Measurements from ENCODE around the gene KAT2A.
"Not testable (repeated sequence)": the region's sequence is repeated elsewhere in the genome, so short reads cannot be mapped to it uniquely, and the experiment has no call there.

The KAT2A gene

DNA sequence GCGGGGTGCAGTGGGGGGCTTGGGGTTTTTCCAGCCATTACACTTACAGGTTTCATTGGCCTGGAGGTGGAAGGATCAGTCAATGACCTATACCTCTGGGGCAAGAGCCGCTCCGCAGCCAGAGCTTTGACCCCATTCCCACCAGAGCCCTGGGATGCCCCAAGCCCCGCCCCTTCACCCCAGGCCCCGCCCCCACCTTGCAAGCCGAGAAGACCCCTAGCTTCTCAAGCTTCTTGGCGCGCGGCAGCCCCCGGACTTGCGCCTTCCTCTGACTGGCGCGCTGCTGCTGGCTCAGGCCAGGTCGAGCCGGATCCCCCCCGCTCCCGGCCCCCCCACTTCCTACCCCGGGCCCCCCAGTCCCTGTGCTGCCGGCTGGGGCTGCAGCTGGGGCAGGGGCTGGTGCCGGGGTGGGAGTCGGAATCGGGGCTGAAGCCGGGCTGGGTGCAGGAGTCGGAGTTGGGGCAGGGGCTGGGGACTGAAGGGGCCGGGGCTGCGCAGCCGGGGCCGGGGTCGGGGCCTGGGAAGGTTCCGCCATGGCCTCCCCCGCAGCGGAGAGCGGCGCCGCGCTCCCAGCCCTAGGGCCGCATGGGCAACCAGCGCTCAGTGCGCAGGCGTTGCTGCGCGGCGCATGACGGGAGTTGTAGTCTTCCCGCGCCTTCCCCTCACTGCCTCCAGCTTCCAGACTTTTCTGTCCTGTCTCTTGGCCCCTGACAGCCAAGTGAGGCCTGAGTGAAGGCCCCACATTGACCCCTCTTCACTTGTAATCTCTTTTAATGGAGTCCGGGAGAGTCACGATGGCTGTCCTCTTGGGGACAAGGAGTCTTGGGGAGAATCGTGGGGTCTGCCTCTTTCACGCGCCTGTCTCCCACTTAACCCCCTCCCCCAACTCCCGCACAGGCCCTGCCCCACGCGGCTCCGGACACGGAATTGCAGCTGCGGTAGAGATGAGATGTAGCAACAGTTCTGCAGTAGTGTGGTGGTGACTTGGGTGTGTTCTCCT is at the start of gene KAT2A:
KAT2A (minus strand) TSS at position 598 of the 1,000 bp plus-strand sequence; CDS start at position 535, 63 bp downstream.
- DNase-seq = peak; percentile 87

DNA sequence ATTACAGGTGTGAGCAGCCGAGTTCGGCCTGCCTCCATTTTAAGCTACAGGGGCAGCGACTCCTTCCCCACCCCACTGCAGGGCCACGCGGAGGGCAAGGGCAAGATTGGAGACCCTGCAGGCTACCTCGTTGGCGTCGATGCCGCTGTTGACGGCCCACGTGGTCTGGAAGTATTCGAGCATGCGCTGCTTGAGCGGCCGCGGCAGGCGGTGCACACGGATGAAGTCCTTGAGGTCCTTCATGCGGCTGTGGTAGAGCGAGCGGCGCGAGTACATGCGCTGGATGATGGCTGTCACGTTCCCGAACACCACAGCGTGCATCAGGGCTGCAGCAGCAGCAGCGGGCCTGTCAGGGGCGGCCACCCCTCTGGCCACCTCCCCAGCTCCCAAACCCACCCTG is 48.2 kb upstream of the KAT2A start:
- no peak for DNase-seq

DNA sequence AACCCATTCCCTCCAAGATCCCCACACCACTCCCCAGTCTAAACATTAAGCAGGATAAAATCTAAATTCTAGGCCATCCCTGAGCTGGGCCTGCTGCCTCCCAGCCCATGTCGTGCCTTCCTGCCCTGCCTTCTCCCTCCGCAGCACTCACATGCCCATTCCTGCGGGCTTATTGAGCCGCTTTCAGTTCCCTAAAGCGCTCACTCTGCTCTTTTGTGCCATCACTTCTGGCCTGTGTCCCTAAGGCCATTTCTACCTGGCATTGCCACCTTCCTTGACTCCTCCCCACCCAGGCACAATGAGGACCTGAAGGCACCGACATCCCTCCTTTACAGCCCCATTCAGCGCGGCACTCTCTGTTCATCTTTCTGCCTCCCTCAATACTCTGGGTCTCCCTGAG is 46.6 kb upstream of the KAT2A start:
- DNase-seq = no peak

DNA sequence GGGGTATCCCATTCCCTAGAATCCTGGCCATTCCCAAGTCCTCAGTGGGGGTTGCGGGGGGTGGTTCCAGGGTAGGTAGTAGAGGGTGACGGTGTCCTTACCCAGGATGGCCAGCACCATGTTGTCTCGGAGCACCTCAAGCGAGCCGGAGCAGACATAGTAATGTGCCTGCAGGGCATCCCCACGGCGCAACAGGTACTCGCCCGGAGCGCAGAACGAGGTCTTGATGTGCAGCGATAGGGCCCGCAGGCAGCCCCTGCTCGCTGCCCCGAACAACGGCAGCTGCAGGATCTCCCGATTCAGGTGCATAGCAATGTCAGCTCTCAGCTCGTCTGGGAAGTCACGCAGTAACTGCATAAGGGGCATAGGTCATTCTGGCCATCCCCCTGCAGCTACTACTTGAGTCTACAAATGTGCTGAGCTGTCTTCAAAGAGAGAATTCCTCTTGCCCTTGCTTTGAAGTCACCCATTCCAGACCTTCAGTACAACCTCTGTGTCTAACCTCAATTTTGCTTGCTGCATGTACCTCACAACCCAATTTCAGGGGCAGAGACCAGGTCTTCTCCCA is 45.1 kb upstream of the KAT2A start:
- no peak for DNase-seq

DNA sequence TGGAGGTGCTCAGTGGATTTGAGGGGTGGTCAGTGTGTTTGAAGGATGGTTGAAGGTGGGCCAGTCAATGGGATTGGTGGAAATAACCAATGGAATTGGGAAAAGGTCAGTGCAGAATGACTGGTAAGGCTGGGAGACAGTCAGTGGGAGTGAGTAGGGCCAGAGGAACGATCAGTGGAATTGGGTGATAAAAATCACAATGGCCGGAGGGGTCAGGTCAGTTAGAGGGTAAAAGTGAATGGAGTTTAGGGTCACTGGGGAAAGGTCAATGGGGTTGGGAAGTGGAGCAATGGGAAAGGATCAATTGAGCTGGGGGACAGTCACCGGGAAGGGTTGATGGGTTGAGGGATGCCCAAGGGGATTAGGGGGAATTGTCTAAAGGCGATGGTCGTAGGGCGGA is 44.6 kb upstream of the KAT2A start:
- no peak for DNase-seq

DNA sequence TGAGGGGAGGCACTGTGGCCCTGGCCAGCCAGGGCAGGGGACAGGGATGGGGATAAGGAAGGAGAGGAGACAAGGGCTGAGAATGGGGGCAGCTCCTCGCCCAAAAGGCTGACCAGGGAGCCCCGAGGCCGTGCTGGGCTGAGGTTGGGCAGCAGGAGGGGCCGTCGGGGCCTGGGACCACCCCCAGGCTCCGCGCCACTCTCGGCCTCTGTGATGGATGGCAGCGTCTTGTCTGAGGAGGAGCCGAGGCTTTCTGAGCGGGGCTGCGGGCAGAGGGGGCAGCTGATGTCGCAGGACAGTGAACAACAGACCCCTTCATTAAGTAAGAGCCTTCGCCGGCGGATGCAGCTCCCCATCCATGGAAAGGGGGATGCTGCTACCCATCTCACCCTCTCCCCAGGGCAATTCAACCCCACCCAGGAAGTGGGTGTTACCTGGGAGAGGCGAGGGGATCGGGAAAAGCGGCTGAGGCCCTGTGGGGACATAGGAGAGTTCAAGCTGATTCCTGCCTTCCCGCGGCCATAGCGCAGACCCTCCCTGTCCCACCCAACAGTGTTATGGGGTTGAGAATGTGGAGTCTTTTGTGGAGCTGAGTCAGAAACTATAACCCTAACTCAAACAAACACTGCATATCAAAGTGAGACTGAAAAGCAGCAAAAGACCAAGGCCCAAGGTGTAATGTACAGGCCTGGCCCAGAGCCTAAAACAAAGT is 42.7 kb upstream of the KAT2A start:
- no peak for DNase-seq

DNA sequence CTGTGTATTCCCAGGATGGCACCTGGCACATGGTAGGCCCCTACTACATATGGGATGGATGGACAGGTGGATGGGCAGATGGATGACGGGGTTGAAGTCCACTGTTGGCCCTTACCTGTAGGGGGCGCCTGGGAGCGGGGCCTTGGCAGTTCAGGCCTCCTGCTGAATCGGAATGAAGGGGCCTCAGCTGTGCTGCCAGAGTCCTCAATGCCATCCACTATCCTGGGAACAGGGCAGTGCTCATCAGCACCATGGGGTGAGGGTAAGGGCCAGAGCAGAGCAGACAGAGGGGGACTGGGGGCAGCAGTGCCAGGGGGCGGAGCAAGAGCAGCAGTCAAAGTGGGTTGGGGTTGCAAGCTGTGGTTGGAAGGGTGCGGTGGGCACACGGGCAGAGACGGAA is 41.9 kb upstream of the KAT2A start:
- DNase-seq = peak; percentile 51

DNA sequence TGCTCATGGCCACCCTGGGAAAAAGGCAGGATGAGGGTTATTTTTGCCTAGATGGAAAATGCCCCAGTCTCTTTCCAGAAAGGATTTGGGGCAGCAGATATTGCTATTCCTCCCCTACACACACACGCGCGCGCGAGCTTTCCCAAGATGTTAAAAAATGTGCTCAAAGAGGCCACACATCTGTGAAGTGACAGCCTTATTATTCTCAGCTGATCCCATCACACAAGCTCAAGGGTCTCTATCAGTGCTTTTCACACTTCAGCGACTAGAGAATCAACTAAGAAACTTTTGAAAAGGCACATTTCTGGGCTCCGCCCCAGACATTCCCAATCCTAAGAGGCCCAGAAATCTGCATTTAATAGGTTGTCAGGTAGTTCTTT is 39.4 kb upstream of the KAT2A start:
- DNase-seq = no peak

DNA sequence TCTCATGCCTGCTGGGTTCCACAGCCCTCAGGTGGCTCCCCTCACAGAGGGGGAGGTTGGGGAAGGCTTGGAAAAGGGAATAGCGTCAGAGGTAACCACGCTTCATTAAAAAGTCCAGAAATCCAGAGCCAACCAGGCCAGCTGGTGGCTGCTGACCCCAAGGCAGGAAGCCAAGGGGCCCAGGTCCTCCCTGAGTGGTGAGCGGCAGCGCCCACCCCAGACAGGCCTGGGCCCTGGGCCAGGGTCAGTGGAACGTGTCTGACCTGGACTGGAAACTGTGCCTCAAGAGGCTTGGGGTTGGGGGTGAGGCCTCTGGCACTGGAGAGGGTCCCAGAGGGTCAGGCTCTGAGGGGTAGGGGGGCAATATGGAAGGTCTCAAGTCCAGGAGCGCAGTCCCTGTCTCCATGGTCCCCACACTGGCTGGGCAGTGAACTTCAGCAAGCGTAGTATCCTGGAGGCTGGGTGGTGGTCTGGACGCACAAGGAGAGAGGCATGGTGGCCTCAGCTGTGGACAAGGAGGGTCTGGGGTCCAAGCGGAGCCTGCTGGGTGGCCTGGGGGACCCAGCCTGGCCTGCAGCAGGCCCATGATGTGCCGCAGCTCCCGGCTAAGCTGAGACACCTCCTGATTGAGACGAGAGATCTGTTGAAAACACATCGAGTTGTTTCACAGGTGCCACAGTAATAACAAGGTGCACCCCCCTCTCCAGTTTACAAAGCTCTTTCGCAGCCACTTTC is 38.8 kb upstream of the KAT2A start:
- no peak for DNase-seq

DNA sequence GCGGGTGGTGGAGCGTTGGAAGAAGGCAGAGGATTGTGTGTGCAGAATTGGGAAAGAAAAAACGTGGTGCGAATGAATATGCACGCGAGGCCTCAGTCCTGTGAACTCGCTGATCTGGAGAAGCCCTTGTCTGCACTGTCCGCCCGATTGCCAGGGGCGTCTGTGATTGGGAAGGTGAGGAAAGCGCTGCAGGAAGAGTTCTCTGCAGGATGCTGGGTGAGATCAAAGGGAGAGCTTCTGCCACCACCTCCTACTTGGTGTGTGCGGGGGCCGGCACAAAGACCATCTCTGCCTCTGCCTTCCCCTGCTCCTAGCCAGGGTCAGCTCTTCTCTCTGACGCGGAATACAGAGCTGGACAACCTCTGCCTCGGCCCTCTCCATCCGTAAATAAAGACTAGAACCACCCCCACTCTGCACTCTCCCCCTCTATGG is 34.5 kb upstream of the KAT2A start:
- DNase-seq = no peak

DNA sequence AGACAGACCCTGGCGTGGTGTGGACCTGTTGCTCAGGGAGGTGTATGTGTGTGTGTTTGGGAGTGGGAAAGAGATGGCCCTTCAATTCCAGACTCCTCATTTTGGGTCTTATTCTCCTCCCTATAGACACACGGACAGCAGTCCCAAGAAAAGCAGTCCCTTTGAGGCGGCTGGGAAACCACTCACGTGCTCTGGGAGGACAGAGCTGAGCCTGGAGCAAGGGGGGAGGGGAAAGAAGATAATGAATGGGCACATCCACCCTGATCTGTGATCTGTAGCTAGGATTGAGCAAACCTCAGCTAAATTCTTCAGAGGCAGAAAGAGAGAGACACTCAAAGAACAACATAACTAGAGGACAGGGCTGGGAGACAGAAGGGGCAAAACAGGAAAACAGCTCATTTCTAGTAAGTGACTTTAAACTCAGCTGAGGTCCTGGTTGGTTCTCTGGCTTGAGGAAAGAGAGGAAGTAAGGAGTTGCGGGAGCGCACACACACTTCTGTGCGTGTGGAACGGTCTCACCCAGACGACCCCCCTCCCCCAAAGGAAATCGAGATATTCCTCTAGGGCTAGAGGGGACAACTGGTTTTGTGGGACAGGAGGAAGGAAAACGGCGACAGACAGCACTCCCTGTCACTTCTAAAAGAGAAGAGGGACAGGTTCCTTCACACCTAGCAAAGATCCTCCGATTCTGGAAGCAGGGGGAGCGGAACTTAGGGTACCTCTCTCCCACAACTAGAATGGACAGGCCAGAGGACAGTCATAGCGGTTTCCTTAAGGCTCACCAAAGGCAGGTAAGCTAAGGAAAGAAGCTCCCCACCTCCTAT is 33.0 kb upstream of the KAT2A start:
- peak; percentile 22 for DNase-seq

DNA sequence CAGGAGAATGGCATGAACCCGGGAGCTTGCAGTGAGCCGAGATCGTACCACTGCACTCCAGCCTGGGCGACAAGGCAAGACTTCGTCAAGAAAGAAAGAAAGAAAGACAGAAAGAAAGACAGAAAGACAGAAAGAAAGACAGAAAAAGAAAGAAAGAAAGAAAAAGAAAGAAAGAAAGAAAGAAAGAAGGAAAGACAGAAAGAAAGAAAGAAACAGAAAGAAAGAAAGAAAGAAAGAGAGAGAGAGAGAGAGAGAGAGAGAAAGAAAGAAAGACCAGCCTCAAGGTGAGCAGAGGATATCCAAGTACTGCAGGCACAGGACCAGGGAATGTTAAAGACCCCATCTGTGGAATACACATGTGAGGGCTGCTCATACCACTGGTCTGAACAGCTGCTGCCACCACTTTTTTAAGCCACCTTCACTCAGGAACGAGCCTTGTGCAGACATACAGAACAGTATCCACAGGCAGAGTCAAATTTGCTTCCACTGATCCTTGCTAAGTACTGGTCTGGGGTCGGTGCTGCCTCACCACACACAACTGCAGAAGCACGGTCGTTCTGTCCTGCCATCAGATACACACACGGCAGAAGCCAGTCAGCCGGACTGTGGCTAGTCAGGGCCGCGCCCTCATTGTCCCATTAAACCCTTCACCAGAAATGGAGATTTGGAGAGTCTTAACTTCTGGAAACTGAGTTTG is 25.9 kb upstream of the KAT2A start:
- DNase-seq = no peak

DNA sequence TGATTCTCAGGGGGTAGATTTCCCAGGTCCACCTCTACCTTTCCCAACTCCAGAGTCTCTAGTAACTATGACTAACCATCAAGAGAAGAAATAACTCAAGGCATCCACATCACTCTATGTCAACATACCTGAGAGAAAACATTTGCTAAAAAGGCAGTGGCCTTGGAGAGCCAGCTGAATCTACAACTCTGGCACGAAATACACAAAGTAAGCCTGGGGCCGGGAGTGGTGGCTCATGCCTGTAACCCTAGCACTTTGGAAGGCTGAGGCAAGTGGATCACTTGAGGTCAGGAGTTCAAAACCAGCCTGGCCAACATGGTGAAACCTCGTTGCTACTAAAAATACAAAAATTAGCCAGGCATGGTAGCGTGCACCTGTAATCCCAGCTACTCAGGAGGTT is 22.0 kb upstream of the KAT2A start:
- DNase-seq = not testable (repeated sequence)

DNA sequence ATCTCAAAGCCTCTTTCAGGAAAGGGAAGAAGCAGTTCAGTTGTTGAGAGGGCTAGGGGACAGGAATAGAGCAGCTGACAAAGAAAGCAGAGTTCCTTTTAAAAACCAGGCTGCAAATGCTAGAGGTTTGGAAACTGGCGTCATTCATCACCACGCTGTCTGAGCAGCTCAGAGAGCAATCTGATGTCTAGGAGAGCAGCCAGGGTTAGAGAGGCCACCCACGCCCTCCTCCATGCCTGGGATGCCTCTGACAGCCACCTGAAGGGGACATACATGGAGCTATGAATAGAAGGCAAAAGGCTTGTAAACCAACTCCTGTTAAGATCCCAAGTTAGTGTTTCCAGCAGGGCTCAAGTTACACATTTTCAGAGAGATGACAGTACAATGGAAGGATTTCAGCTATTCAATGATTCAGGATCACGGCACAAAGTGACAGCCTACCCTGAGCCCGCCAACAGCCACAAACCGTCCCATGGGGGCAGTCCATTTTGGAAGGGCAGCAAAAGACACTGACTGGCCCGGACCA is 21.3 kb upstream of the KAT2A start:
- DNase-seq = no peak

DNA sequence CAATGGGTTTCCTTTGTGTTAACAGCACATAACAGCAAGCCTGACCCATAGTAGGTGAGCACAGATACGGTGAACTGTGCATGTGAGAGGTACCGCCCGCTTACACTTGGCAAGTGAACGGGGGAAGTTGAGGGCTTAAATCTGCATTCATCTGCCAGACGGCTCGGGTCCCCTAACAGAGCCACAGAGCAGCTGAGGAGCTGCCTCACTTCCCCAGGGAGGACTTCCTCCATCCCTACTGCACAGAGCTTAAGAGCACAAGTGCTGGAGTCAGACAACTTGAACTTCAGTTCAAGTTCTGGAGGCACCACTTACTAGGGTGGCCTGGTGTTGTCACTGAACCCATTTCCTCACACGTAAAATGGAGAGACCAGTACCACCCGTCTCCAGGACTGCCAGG is 20.2 kb upstream of the KAT2A start:
- no peak for DNase-seq

DNA sequence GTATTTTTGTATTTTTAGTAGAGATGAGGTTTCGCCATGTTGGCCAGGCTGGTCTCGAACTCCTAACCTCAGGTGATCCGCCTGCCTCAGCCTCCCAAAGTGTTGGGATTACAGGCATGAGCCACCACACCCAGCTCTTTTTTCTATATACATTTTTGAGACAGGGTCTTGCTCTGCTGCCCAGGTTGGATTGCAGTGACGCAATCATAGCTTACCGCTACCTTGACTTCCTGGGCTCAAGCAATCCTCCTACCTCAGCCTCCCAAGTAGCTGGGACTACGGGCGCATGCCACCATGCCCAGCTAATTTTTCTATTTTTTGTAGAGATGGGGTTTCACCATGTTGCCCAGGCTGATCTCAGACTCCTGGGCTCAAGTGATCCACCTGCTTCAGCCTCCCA is 19.5 kb upstream of the KAT2A start:
- DNase-seq = not testable (repeated sequence)

DNA sequence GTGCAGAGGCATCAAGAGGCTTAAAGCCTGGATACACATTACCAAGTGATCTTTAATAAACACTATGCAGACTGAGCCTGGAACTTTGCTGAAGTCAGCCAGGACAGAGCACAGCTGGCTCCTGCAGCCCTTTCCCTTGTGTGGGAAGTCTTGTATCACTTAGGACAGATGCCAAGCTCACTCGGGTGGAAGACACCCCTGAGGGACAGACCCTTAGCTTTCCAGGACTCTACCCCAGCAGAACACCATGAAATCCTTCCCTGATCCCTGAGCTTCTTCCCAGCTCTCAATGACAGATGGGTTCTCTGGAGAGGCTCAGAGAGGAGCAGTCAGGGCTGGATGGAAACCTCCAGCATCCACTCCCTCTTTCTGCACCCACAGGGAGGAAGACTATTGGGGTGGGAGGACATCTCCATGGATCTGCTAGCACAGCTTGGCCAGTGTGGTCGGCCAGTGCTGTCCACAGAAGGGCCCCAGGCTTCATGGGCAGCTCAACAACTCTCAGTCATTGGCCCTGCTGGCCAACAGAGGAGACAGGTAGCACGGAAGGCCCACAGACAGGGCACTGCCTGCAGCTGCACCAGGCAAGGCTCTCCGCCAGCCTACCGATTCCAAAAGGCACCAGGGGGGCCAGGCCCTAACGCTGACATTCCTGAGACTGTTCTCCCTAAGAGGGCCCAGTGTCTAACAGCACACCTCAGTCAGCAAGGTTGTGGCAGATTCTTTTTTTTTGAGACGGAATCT is 17.8 kb upstream of the KAT2A start:
- DNase-seq = no peak

DNA sequence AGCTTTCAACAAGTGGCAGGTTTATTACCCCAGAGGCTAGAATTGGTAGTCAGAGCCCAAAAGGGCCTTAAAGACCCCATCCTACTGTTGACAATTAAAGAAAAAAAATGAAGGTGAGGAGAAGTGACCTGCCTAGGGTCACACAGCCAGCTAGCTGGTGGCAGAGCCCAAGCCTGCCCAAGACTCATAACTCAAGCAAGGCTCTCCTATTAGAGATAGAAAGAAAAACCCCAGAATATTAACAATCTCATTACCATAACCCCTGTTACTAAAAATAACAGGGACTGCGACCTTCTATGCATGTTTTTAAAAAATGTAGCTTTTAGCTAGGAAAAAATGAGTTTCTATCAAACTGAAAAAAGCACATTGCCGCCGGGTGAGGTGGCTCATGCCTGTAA is 15.5 kb upstream of the KAT2A start:
- DNase-seq = no peak

DNA sequence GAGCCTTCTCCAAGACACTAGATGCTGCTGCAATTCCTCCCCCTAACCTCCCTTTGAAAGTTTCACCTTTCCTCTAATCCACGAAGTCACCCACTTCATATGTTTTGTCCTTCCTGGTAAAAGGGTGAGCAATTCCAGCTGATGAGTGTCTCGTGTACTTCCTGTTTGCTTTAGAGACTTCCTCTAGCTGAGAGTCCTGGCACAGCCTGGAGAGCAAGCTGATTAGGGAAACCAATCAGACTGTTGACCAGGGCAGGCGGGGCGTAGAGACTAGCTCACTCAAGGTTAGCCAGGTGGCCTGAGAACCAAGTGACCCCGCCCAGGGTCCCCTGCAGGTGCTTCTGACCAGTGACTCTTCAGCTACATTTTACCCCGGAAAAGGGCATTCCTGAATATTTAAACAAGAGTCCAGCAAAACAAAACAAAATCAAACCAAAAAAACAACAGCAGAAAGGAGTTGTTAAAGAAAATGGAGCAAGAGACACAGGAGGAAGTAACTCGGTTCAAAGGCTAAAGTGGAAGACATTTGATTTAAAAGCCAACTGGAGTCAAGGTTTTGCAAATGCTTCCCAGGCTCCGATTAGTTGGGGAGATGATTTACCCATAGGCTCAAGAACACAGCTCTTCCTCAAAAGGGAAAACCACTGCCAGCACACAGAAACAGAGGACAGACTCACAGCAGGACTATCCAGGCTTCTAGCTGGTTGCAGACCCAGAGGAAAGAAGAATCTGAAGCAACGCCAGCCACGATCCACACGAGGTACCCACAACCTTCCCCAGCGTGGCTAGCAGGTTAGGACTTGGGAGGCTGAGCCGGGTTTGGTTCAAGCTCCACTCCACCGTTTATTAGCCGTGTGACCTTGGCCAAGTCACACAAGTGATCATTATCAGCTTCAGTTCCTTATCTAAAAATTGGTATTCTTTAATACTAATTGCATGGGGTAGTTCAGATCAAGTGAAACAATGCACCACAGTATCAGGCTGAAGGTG is 14.8 kb upstream of the KAT2A start:
- peak; percentile 26 for DNase-seq

All from hematopoietic multipotent progenitor cell treated with erythropoietin and hydrocortisone succinate and interleukin-3 and kit ligand, for 8 days (in vitro differentiated cells).